ENCODE data around the gene CSF3. TPM values are rescaled to one million over a fixed set of nuclear protein-coding genes. Genes with fewer than 3 reads are reported as not detected.
A peak's percentile ranks its signal among the peaks of the same experiment; 100 is the strongest.

Gene CSF3
- total and polyA plus RNA-seq, 2 of the 13 experiments (the other 11 are each of a cell fraction or from before 2014, with no cell fraction given) = 0.09 TPM; not detected in 1

DNA sequence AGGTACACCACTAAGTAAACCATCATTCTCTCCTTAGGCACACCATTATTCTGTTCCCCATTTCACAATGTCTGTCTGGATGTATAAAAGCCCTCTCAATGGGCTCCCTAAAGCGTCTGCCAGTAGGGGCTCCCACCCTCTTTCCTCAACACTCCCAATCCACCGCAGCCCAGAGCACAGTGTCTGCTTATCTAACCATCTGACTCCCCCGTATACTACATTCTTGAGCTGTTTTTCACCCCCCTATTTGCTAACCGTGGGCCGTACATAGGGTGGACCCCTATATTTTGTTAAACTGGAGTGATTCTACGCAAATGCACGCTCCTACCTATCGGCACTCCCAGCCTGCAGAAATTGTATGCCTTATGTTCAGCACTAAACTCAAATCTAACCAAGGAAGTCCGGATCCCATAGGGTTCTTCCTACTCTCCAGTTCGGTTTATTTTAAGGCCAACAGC lies 35.3 kb upstream of the CSF3 start (continued):
- TF ChIP-seq, protein P1, sequence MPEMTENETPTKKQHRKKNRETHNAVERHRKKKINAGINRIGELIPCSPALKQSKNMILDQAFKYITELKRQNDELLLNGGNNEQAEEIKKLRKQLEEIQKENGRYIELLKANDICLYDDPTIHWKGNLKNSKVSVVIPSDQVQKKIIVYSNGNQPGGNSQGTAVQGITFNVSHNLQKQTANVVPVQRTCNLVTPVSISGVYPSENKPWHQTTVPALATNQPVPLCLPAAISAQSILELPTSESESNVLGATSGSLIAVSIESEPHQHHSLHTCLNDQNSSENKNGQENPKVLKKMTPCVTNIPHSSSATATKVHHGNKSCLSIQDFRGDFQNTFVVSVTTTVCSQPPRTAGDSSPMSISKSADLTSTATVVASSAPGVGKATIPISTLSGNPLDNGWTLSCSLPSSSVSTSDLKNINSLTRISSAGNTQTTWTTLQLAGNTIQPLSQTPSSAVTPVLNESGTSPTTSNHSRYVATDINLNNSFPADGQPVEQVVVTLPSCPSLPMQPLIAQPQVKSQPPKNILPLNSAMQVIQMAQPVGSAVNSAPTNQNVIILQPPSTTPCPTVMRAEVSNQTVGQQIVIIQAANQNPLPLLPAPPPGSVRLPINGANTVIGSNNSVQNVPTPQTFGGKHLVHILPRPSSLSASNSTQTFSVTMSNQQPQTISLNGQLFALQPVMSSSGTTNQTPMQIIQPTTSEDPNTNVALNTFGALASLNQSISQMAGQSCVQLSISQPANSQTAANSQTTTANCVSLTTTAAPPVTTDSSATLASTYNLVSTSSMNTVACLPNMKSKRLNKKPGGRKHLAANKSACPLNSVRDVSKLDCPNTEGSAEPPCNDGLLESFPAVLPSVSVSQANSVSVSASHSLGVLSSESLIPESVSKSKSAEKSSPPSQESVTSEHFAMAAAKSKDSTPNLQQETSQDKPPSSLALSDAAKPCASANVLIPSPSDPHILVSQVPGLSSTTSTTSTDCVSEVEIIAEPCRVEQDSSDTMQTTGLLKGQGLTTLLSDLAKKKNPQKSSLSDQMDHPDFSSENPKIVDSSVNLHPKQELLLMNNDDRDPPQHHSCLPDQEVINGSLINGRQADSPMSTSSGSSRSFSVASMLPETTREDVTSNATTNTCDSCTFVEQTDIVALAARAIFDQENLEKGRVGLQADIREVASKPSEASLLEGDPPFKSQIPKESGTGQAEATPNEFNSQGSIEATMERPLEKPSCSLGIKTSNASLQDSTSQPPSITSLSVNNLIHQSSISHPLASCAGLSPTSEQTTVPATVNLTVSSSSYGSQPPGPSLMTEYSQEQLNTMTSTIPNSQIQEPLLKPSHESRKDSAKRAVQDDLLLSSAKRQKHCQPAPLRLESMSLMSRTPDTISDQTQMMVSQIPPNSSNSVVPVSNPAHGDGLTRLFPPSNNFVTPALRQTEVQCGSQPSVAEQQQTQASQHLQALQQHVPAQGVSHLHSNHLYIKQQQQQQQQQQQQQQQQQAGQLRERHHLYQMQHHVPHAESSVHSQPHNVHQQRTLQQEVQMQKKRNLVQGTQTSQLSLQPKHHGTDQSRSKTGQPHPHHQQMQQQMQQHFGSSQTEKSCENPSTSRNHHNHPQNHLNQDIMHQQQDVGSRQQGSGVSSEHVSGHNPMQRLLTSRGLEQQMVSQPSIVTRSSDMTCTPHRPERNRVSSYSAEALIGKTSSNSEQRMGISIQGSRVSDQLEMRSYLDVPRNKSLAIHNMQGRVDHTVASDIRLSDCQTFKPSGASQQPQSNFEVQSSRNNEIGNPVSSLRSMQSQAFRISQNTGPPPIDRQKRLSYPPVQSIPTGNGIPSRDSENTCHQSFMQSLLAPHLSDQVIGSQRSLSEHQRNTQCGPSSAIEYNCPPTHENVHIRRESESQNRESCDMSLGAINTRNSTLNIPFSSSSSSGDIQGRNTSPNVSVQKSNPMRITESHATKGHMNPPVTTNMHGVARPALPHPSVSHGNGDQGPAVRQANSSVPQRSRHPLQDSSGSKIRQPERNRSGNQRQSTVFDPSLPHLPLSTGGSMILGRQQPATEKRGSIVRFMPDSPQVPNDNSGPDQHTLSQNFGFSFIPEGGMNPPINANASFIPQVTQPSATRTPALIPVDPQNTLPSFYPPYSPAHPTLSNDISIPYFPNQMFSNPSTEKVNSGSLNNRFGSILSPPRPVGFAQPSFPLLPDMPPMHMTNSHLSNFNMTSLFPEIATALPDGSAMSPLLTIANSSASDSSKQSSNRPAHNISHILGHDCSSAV (CRISPR knock-in tag; IDR thresholded peaks at IDR 0.05; ENCODE audit: borderline replicate concordance) = peak; percentile 14; the same call in 1 of the 2 replicates
- TF ChIP-seq, protein P2, sequence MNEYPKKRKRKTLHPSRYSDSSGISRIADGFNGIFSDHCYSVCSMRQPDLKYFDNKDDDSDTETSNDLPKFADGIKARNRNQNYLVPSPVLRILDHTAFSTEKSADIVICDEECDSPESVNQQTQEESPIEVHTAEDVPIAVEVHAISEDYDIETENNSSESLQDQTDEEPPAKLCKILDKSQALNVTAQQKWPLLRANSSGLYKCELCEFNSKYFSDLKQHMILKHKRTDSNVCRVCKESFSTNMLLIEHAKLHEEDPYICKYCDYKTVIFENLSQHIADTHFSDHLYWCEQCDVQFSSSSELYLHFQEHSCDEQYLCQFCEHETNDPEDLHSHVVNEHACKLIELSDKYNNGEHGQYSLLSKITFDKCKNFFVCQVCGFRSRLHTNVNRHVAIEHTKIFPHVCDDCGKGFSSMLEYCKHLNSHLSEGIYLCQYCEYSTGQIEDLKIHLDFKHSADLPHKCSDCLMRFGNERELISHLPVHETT (CRISPR knock-in tag; conservative IDR thresholded peaks at IDR 0.05) = no peak
- no peak for TF ChIP-seq ZNF564 (CRISPR knock-in tag; IDR thresholded peaks at IDR 0.05)
- TF ChIP-seq GLI4 (CRISPR knock-in tag; IDR thresholded peaks at IDR 0.05; ENCODE audit: borderline replicate concordance) = no peak
- no peak for TF ChIP-seq ZNF724P (CRISPR knock-in tag; IDR thresholded peaks at IDR 0.05; ENCODE audit: borderline replicate concordance)
- TF ChIP-seq HOXD1 (CRISPR knock-in tag; IDR thresholded peaks at IDR 0.05) = no peak
- TF ChIP-seq HMG20B (CRISPR knock-in tag; conservative IDR thresholded peaks at IDR 0.05) = no peak
- TF ChIP-seq SP5 (CRISPR knock-in tag; IDR thresholded peaks at IDR 0.05; ENCODE audit: borderline replicate concordance, low read depth) = no peak
- TF ChIP-seq SUZ12 (IDR thresholded peaks at IDR 0.05; ENCODE audit: low read depth, low read length) = no peak
- 0 out of 2 replicates have a peak, but pooled peaks have one; percentile 31 for TF ChIP-seq BRD4 (CRISPR knock-in tag; IDR thresholded peaks at IDR 0.05)
- TF ChIP-seq, protein P3, sequence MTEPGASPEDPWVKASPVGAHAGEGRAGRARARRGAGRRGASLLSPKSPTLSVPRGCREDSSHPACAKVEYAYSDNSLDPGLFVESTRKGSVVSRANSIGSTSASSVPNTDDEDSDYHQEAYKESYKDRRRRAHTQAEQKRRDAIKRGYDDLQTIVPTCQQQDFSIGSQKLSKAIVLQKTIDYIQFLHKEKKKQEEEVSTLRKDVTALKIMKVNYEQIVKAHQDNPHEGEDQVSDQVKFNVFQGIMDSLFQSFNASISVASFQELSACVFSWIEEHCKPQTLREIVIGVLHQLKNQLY (CRISPR knock-in tag; IDR thresholded peaks at IDR 0.05) = no peak
- 0 out of 2 replicates have a peak, but pooled peaks have one; percentile 4 for TF ChIP-seq ZNF879 (CRISPR knock-in tag; IDR thresholded peaks at IDR 0.05)
- no peak for TF ChIP-seq ZFP1 (CRISPR knock-in tag; IDR thresholded peaks at IDR 0.05)
- TF ChIP-seq ZNF30 (CRISPR knock-in tag; IDR thresholded peaks at IDR 0.05) = no peak
- no peak for TF ChIP-seq ZKSCAN1 (IDR thresholded peaks at IDR 0.05; ENCODE audit: low read length)
- TF ChIP-seq, protein P4, sequence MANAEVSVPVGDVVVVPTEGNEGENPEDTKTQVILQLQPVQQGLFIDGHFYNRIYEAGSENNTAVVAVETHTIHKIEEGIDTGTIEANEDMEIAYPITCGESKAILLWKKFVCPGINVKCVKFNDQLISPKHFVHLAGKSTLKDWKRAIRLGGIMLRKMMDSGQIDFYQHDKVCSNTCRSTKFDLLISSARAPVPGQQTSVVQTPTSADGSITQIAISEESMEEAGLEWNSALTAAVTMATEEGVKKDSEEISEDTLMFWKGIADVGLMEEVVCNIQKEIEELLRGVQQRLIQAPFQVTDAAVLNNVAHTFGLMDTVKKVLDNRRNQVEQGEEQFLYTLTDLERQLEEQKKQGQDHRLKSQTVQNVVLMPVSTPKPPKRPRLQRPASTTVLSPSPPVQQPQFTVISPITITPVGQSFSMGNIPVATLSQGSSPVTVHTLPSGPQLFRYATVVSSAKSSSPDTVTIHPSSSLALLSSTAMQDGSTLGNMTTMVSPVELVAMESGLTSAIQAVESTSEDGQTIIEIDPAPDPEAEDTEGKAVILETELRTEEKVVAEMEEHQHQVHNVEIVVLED (CRISPR knock-in tag; IDR thresholded peaks at IDR 0.05; ENCODE audit: borderline replicate concordance) = no peak
- peak; percentile 79; the same call in 1 of the 2 replicates for TF ChIP-seq NFATC3 (CRISPR knock-in tag; IDR thresholded peaks at IDR 0.05)
- no peak for TF ChIP-seq CENPT (CRISPR knock-in tag; IDR thresholded peaks at IDR 0.05; ENCODE audit: low read depth)
- no peak for TF ChIP-seq TMF1 (CRISPR knock-in tag; IDR thresholded peaks at IDR 0.05; ENCODE audit: low read depth)
- TF ChIP-seq ZMYM2 (CRISPR knock-in tag; IDR thresholded peaks at IDR 0.05) = peak; percentile 2; the same call in 1 of the 2 replicates
- no peak for TF ChIP-seq NCOA2 (CRISPR knock-in tag; IDR thresholded peaks at IDR 0.05)

Data from HepG2 (cell line).